GM23338 (cell line): Measurements from ENCODE around the gene ASB16.

Experiments
- CREB1 ChIP-seq: fragments of 250-450 bp; sonication (Bioruptor Pico); IDR thresholded peaks from 2 replicates; pipeline ENCODE4 v1.5.0; 2020; ENCODE audit warnings: low read depth, mild to moderate bottlenecking, moderate library complexity
- CTCF ChIP-seq, 2 experiments: fragments of 200-600 bp in 1 of 2; sonication (generic) in 1 of 2; conservative IDR thresholded peaks; 2 replicates each; pipeline versions ENCODE4 v1.5.1 to v1.6.1; 2016 to 2017; ENCODE audit warnings: antibody characterized with exemption in 2 of 2, low read depth in 2 of 2, mild to moderate bottlenecking in 2 of 2, moderate library complexity in 1 of 2
- EZH2 ChIP-seq: fragments of 200-600 bp; sonication (generic); IDR thresholded peaks from one replicate; pipeline ENCODE4 v1.8.0; 2017; ENCODE audit warnings: antibody characterized with exemption, mild to moderate bottlenecking, low read depth; ENCODE audit not compliant: unreplicated experiment
- EZH2phosphoT487 ChIP-seq: fragments of 200-600 bp; sonication (generic); IDR thresholded peaks from one replicate; pipeline ENCODE4 v1.8.1; 2018; ENCODE audit warnings: antibody characterized with exemption; ENCODE audit not compliant: unreplicated experiment
- JUNB ChIP-seq: IDR thresholded peaks from one replicate; pipeline ENCODE4 v1.6.1; 2016; ENCODE audit warnings: antibody characterized with exemption; ENCODE audit not compliant: unreplicated experiment
- NANOG ChIP-seq: IDR thresholded peaks from 2 replicates; pipeline ENCODE4 v1.6.1; 2016; ENCODE audit warnings: antibody characterized with exemption, borderline replicate concordance
- POLR2AphosphoS5 ChIP-seq: IDR thresholded peaks from 2 replicates; pipeline ENCODE4 v1.6.1; 2016; ENCODE audit warnings: antibody characterized with exemption, low read depth
- REST ChIP-seq: IDR thresholded peaks from one replicate; pipeline ENCODE4 v1.6.1; 2018; ENCODE audit warnings: antibody characterized with exemption; ENCODE audit not compliant: unreplicated experiment
- STAT1 ChIP-seq: IDR thresholded peaks from one replicate; pipeline ENCODE4 v1.6.1; 2016; ENCODE audit warnings: antibody characterized with exemption; ENCODE audit not compliant: unreplicated experiment
- ZNF114 ChIP-seq: fragments of 250-450 bp; sonication (Bioruptor Pico); IDR thresholded peaks from 2 replicates; pipeline ENCODE4 v1.5.0; 2020; ENCODE audit warnings: mild to moderate bottlenecking, moderate library complexity
- ZNF331 ChIP-seq: fragments of 250-450 bp; sonication (Bioruptor Pico); IDR thresholded peaks from 2 replicates; pipeline ENCODE4 v1.5.0; 2020; ENCODE audit warnings: low read depth, mild to moderate bottlenecking, moderate library complexity
- TF ChIP-seq, protein P1 (sequence below): IDR thresholded peaks from 2 replicates; pipeline ENCODE4 v1.6.1; 2016; ENCODE audit warnings: antibody characterized with exemption

GRCh38 chr17:44192750-44193149 lies 22.2 kb downstream of the ASB16 start:
- no peak for TF ChIP-seq CTCF (conservative IDR thresholded peaks at IDR 0.05; ENCODE audit: low read depth in 2 of 2)
- TF ChIP-seq POLR2AphosphoS5 = no peak; the same call in 1 of the 2 replicates
- TF ChIP-seq EZH2 = no peak
- no peak for TF ChIP-seq STAT1
- TF ChIP-seq EZH2phosphoT487 = no peak
- no peak for TF ChIP-seq JUNB
- no peak for TF ChIP-seq REST
- no peak for TF ChIP-seq CREB1 (CRISPR knock-in tag)
- no peak for TF ChIP-seq ZNF114 (CRISPR knock-in tag)
- no peak for TF ChIP-seq ZNF331 (CRISPR knock-in tag)
- TF ChIP-seq, protein P1, sequence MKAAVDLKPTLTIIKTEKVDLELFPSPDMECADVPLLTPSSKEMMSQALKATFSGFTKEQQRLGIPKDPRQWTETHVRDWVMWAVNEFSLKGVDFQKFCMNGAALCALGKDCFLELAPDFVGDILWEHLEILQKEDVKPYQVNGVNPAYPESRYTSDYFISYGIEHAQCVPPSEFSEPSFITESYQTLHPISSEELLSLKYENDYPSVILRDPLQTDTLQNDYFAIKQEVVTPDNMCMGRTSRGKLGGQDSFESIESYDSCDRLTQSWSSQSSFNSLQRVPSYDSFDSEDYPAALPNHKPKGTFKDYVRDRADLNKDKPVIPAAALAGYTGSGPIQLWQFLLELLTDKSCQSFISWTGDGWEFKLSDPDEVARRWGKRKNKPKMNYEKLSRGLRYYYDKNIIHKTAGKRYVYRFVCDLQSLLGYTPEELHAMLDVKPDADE = no peak
- no peak for TF ChIP-seq NANOG
